ENCODE results near the gene CDK11B. TPM values are rescaled to one million over a fixed set of nuclear protein-coding genes. Genes with fewer than 3 reads are reported as not detected.
"Not testable (repeated sequence)": the region's sequence is repeated elsewhere in the genome, so short reads cannot be mapped to it uniquely, and the experiment has no call there.

The CDK11B gene
- total and polyA plus RNA-seq, 9 donors: 9.4 to 37.8 (median 34.9) TPM

- no CpG with 5 or more reads among the region's 19 CpGs for WGBS (ENCODE audit: insufficient coverage)
Measured at GRCh38 chr1:1699061-1699460, 40.3 kb upstream of the CDK11B start.

GRCh38 chr1:1697358-1698183, 38.8 kb upstream of the CDK11B start:
- not testable (repeated sequence) for DNase-seq; H3K36me3 ChIP-seq (ENCODE audit: control insufficient read depth, insufficient read depth, low read length); H3K27me3 ChIP-seq (ENCODE audit: control insufficient read depth, insufficient read depth, low read length); H3K4me3 ChIP-seq (ENCODE audit: low read length); H3K9me3 ChIP-seq (replicated peaks; ENCODE audit: control insufficient read depth, low read depth, low read length); H3K4me1 ChIP-seq (ENCODE audit: control insufficient read depth, insufficient read depth, low read length); H3K27ac ChIP-seq (ENCODE audit: low read length)
- 93% methylated on average over 6 of the region's 26 CpGs for WGBS (ENCODE audit: insufficient coverage)

More at GRCh38 chr1:1699061-1699460, 40.3 kb upstream of the CDK11B start:
- H3K36me3 ChIP-seq (ENCODE audit: control insufficient read depth, insufficient read depth, low read length); H3K27ac ChIP-seq (ENCODE audit: low read length); H3K9me3 ChIP-seq (replicated peaks; ENCODE audit: control insufficient read depth, low read depth, low read length); H3K27me3 ChIP-seq (ENCODE audit: control insufficient read depth, insufficient read depth, low read length); H3K4me1 ChIP-seq (ENCODE audit: control insufficient read depth, insufficient read depth, low read length); DNase-seq; H3K4me3 ChIP-seq (ENCODE audit: low read length): not testable (repeated sequence)

- not testable (repeated sequence) for H3K27me3 ChIP-seq (ENCODE audit: control insufficient read depth, insufficient read depth, low read length); H3K4me1 ChIP-seq (ENCODE audit: control insufficient read depth, insufficient read depth, low read length); H3K36me3 ChIP-seq (ENCODE audit: control insufficient read depth, insufficient read depth, low read length); H3K27ac ChIP-seq (ENCODE audit: low read length); DNase-seq; H3K4me3 ChIP-seq (ENCODE audit: low read length); H3K9me3 ChIP-seq (replicated peaks; ENCODE audit: control insufficient read depth, low read depth, low read length)
- 84% methylated on average over 7 of the region's 23 CpGs for WGBS (ENCODE audit: insufficient coverage)
Measured at GRCh38 chr1:1696431-1697357, 37.9 kb upstream of the CDK11B start.

GRCh38 chr1:1692714-1693647, 34.2 kb upstream of the CDK11B start, which contains the start of gene SLC35E2B:
SLC35E2B (minus strand) TSS chr1:1692795; CDS start chr1:1676699, 16,096 bp downstream.
- peak within 1 kb of the TSS; percentile 92 for H3K27ac ChIP-seq (ENCODE audit: low read length)
- peak; percentile 98 for DNase-seq
- peak within 1 kb of the TSS; percentile 49 for H3K4me3 ChIP-seq (ENCODE audit: low read length)
- 1% methylated on average over 12 of the region's 98 CpGs for WGBS (ENCODE audit: insufficient coverage)
- not testable (repeated sequence) for H3K36me3 ChIP-seq (ENCODE audit: control insufficient read depth, insufficient read depth, low read length); H3K27me3 ChIP-seq (ENCODE audit: control insufficient read depth, insufficient read depth, low read length); H3K4me1 ChIP-seq (ENCODE audit: control insufficient read depth, insufficient read depth, low read length); H3K9me3 ChIP-seq (replicated peaks; ENCODE audit: control insufficient read depth, low read depth, low read length)

- not testable (repeated sequence) for H3K27me3 ChIP-seq (ENCODE audit: control insufficient read depth, insufficient read depth, low read length); H3K36me3 ChIP-seq (ENCODE audit: control insufficient read depth, insufficient read depth, low read length); H3K9me3 ChIP-seq (replicated peaks; ENCODE audit: control insufficient read depth, low read depth, low read length); H3K4me1 ChIP-seq (ENCODE audit: control insufficient read depth, insufficient read depth, low read length)
- peak; percentile 90 for DNase-seq
- Histone ChIP-seq H3K4me3 (ENCODE audit: low read length) (peak overlapping the region; percentile 49), H3K27ac (ENCODE audit: low read length) (peak overlapping the region; percentile 92)
- WGBS (ENCODE audit: insufficient coverage): no CpG with 5 or more reads among the region's 45 CpGs
Measured at GRCh38 chr1:1692324-1692713, 33.5 kb upstream of the CDK11B start.

- H3K27me3 ChIP-seq (ENCODE audit: control insufficient read depth, insufficient read depth, low read length); DNase-seq; H3K27ac ChIP-seq (ENCODE audit: low read length); H3K4me3 ChIP-seq (ENCODE audit: low read length); H3K36me3 ChIP-seq (ENCODE audit: control insufficient read depth, insufficient read depth, low read length); H3K9me3 ChIP-seq (replicated peaks; ENCODE audit: control insufficient read depth, low read depth, low read length); H3K4me1 ChIP-seq (ENCODE audit: control insufficient read depth, insufficient read depth, low read length): not testable (repeated sequence)
- WGBS (ENCODE audit: insufficient coverage): no CpG with 5 or more reads among the region's 16 CpGs
Measured at GRCh38 chr1:1691443-1691842, 32.6 kb upstream of the CDK11B start.

GRCh38 chr1:1689526-1689925, 30.7 kb upstream of the CDK11B start:
- not testable (repeated sequence) for H3K27me3 ChIP-seq (ENCODE audit: control insufficient read depth, insufficient read depth, low read length); H3K36me3 ChIP-seq (ENCODE audit: control insufficient read depth, insufficient read depth, low read length); H3K27ac ChIP-seq (ENCODE audit: low read length); H3K4me1 ChIP-seq (ENCODE audit: control insufficient read depth, insufficient read depth, low read length); DNase-seq; H3K4me3 ChIP-seq (ENCODE audit: low read length); H3K9me3 ChIP-seq (replicated peaks; ENCODE audit: control insufficient read depth, low read depth, low read length)
- no CpG with 5 or more reads among the region's 7 CpGs for WGBS (ENCODE audit: insufficient coverage)

GRCh38 chr1:1687846-1688245, 29.0 kb upstream of the CDK11B start:
- no peaks in the 10 kb centered on the region for H3K27me3 ChIP-seq (ENCODE audit: control insufficient read depth, insufficient read depth, low read length)
- H3K36me3 ChIP-seq (ENCODE audit: control insufficient read depth, insufficient read depth, low read length): peaks cover 18% of the 10 kb centered on the region
- WGBS (ENCODE audit: insufficient coverage): 83% methylated on average over 6 of the region's 9 CpGs
- no peak overlapping the region for H3K4me3 ChIP-seq (ENCODE audit: low read length)
- H3K4me1 ChIP-seq (ENCODE audit: control insufficient read depth, insufficient read depth, low read length): no peaks in the 10 kb centered on the region
- DNase-seq: no peak
- H3K9me3 ChIP-seq (replicated peaks; ENCODE audit: control insufficient read depth, low read depth, low read length): no peaks in the 10 kb centered on the region
- no peak overlapping the region for H3K27ac ChIP-seq (ENCODE audit: low read length)

- Histone ChIP-seq H3K4me1 (ENCODE audit: control insufficient read depth, insufficient read depth, low read length) (no peaks in the 10 kb centered on the region), H3K27ac (ENCODE audit: low read length) (no peak overlapping the region), H3K27me3 (ENCODE audit: control insufficient read depth, insufficient read depth, low read length) (no peaks in the 10 kb centered on the region), H3K36me3 (ENCODE audit: control insufficient read depth, insufficient read depth, low read length) (peaks cover 25% of the 10 kb centered on the region), H3K4me3 (ENCODE audit: low read length) (no peak overlapping the region), H3K9me3 (replicated peaks; ENCODE audit: control insufficient read depth, low read depth, low read length) (no peaks in the 10 kb centered on the region)
- no peak for DNase-seq
- WGBS (ENCODE audit: insufficient coverage): 79% methylated on average over 17 of the region's 28 CpGs
Measured at GRCh38 chr1:1684031-1684681, 25.4 kb upstream of the CDK11B start.
